ENCODE results near the gene ZNF134.

ZNF134 gene

DNA sequence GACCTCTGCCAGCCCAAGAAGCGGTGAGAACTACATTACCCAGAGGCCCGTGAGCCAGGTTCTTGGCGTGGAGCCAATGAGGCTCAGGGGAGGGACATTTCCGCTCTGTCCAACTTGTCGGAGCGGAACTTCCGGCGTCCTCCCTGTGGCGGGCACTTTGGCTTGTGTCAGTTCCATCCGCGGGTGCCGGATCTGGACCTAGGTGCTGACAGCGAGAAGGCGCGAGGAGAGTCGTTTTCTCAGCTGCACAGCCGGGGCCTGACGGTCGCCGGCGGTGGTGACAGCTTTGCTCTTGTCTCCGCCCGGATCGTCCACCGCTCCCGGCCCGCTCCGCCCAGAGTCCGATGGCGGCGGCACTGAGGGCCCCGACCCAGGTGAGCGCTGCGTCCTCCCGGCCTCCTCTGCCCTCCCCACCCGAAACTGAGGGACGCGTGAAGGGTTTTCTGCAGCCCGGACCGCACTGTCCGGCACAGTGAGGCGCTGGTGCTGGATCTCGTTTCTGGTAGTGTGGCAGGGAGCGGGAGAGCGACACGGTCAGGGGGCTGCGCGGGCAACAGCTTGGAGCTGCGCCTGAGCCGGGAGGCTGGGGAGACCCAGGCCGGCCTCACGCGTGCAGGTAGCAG, 14.2 kb upstream of the ZNF134 start, which contains the start of gene ZNF530 (continued):
- TF ChIP-seq, protein P1, sequence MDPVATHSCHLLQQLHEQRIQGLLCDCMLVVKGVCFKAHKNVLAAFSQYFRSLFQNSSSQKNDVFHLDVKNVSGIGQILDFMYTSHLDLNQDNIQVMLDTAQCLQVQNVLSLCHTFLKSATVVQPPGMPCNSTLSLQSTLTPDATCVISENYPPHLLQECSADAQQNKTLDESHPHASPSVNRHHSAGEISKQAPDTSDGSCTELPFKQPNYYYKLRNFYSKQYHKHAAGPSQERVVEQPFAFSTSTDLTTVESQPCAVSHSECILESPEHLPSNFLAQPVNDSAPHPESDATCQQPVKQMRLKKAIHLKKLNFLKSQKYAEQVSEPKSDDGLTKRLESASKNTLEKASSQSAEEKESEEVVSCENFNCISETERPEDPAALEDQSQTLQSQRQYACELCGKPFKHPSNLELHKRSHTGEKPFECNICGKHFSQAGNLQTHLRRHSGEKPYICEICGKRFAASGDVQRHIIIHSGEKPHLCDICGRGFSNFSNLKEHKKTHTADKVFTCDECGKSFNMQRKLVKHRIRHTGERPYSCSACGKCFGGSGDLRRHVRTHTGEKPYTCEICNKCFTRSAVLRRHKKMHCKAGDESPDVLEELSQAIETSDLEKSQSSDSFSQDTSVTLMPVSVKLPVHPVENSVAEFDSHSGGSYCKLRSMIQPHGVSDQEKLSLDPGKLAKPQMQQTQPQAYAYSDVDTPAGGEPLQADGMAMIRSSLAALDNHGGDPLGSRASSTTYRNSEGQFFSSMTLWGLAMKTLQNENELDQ (tag by site-specific recombination; IDR thresholded peaks at IDR 0.05; ENCODE audit: low read depth) = no peak
- TF ChIP-seq ZNF184 (tag by site-specific recombination; IDR thresholded peaks at IDR 0.05) (peak; percentile 70; the same call in 1 of the 2 replicates), ZNF660 (tag by site-specific recombination; IDR thresholded peaks at IDR 0.05) (peak; percentile 98), ZNF404 (tag by site-specific recombination; IDR thresholded peaks at IDR 0.05) (no peak), OVOL3 (tag by site-specific recombination; IDR thresholded peaks at IDR 0.05) (no peak), ZNF658 (tag by site-specific recombination; IDR thresholded peaks at IDR 0.05) (no peak), ZNF2 (tag by site-specific recombination; IDR thresholded peaks at IDR 0.05) (no peak; the same call in 1 of the 2 replicates), GLIS1 (tag by site-specific recombination; IDR thresholded peaks at IDR 0.05) (peak; percentile 30; the same call in 1 of the 2 replicates), ZBTB7A (tag by site-specific recombination; IDR thresholded peaks at IDR 0.05; ENCODE audit: low read depth) (no peak), ZNF747 (tag by site-specific recombination; IDR thresholded peaks at IDR 0.05) (no peak), ZNF558 (tag by site-specific recombination; IDR thresholded peaks at IDR 0.05) (no peak), ZNF426 (tag by site-specific recombination; IDR thresholded peaks at IDR 0.05) (no peak), PRDM1 (tag by site-specific recombination; IDR thresholded peaks at IDR 0.05) (no peak), ZIC2 (tag by site-specific recombination; IDR thresholded peaks at IDR 0.05) (no peak; the same call in 1 of the 2 replicates), ZNF37A (tag by site-specific recombination; IDR thresholded peaks at IDR 0.05) (peak; percentile 59; the same call in 1 of the 2 replicates), ZNF248 (tag by site-specific recombination; IDR thresholded peaks at IDR 0.05) (0 out of 2 replicates have a peak, but pooled peaks have one; percentile 53), ZNF529 (tag by site-specific recombination; IDR thresholded peaks at IDR 0.05; ENCODE audit: insufficient replicate concordance) (no peak), BCL11B (tag by site-specific recombination; IDR thresholded peaks at IDR 0.05; ENCODE audit: low read depth) (no peak), EGR2 (tag by site-specific recombination; IDR thresholded peaks at IDR 0.05; ENCODE audit: low read depth) (no peak), ZNF785 (tag by site-specific recombination; IDR thresholded peaks at IDR 0.05) (no peak), ZNF837 (tag by site-specific recombination; IDR thresholded peaks at IDR 0.05) (no peak), ZNF140 (tag by site-specific recombination; IDR thresholded peaks at IDR 0.05) (no peak), KLF10 (tag by site-specific recombination; IDR thresholded peaks at IDR 0.05) (0 out of 2 replicates have a peak, but pooled peaks have one; percentile 50), IKZF3 (tag by site-specific recombination; IDR thresholded peaks at IDR 0.05) (no peak), ZNF175 (tag by site-specific recombination; IDR thresholded peaks at IDR 0.05) (no peak)
- TF ChIP-seq, protein P2, sequence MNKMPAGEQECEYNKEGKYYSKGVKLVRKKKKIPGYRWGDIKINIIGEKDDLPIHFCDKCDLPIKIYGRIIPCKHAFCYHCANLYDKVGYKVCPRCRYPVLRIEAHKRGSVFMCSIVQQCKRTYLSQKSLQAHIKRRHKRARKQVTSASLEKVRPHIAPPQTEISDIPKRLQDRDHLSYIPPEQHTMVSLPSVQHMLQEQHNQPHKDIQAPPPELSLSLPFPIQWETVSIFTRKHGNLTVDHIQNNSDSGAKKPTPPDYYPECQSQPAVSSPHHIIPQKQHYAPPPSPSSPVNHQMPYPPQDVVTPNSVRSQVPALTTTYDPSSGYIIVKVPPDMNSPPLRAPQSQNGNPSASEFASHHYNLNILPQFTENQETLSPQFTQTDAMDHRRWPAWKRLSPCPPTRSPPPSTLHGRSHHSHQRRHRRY (tag by site-specific recombination; IDR thresholded peaks at IDR 0.05) = no peak
- TF ChIP-seq, protein P3, sequence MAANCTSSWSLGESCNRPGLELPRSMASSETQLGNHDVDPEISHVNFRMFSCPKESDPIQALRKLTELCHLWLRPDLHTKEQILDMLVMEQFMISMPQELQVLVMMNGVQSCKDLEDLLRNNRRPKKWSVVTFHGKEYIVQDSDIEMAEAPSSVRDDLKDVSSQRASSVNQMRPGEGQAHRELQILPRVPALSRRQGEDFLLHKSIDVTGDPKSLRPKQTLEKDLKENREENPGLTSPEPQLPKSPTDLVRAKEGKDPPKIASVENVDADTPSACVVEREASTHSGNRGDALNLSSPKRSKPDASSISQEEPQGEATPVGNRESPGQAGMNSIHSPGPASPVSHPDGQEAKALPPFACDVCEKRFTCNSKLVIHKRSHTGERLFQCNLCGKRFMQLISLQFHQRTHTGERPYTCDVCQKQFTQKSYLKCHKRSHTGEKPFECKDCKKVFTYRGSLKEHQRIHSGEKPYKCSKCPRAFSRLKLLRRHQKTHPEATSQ (tag by site-specific recombination; IDR thresholded peaks at IDR 0.05) = no peak
- TF ChIP-seq, protein P4, sequence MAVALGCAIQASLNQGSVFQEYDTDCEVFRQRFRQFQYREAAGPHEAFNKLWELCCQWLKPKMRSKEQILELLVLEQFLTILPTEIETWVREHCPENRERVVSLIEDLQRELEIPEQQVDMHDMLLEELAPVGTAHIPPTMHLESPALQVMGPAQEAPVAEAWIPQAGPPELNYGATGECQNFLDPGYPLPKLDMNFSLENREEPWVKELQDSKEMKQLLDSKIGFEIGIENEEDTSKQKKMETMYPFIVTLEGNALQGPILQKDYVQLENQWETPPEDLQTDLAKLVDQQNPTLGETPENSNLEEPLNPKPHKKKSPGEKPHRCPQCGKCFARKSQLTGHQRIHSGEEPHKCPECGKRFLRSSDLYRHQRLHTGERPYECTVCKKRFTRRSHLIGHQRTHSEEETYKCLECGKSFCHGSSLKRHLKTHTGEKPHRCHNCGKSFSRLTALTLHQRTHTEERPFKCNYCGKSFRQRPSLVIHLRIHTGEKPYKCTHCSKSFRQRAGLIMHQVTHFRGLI (tag by site-specific recombination; IDR thresholded peaks at IDR 0.05) = no peak
- TF ChIP-seq, protein P5, sequence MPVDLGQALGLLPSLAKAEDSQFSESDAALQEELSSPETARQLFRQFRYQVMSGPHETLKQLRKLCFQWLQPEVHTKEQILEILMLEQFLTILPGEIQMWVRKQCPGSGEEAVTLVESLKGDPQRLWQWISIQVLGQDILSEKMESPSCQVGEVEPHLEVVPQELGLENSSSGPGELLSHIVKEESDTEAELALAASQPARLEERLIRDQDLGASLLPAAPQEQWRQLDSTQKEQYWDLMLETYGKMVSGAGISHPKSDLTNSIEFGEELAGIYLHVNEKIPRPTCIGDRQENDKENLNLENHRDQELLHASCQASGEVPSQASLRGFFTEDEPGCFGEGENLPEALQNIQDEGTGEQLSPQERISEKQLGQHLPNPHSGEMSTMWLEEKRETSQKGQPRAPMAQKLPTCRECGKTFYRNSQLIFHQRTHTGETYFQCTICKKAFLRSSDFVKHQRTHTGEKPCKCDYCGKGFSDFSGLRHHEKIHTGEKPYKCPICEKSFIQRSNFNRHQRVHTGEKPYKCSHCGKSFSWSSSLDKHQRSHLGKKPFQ (tag by site-specific recombination; IDR thresholded peaks at IDR 0.05) = no peak
- TF ChIP-seq, protein P6, sequence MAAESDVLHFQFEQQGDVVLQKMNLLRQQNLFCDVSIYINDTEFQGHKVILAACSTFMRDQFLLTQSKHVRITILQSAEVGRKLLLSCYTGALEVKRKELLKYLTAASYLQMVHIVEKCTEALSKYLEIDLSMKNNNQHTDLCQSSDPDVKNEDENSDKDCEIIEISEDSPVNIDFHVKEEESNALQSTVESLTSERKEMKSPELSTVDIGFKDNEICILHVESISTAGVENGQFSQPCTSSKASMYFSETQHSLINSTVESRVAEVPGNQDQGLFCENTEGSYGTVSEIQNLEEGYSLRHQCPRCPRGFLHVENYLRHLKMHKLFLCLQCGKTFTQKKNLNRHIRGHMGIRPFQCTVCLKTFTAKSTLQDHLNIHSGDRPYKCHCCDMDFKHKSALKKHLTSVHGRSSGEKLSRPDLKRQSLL (tag by site-specific recombination; IDR thresholded peaks at IDR 0.05) = no peak
- TF ChIP-seq, protein P7, sequence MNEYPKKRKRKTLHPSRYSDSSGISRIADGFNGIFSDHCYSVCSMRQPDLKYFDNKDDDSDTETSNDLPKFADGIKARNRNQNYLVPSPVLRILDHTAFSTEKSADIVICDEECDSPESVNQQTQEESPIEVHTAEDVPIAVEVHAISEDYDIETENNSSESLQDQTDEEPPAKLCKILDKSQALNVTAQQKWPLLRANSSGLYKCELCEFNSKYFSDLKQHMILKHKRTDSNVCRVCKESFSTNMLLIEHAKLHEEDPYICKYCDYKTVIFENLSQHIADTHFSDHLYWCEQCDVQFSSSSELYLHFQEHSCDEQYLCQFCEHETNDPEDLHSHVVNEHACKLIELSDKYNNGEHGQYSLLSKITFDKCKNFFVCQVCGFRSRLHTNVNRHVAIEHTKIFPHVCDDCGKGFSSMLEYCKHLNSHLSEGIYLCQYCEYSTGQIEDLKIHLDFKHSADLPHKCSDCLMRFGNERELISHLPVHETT (tag by site-specific recombination; IDR thresholded peaks at IDR 0.05) = no peak

Measured in HEK293 (cell line).